IMR-90 (cell line): ENCODE measurements around the gene JPT2. TPM values are rescaled to one million over a fixed set of nuclear protein-coding genes. Genes with fewer than 3 reads are reported as not detected.

Source experiments
- ATAC-seq: fragments of 200-7000 bp; cut with Tn5 transposase; 2 replicates; pipeline ENCODE4 v1.9.1; 2020; ENCODE audit warnings: low read depth, mild to moderate bottlenecking, moderate library complexity
- BruUV-seq: library from RNA; stranded (reverse); fragments of 400-500 nt; replicated peaks from 2 replicates; lab custom pipeline; 2021; lab: Mats Ljungman, UMichigan
- CTCF ChIA-PET: fragments of 300-600 bp; formaldehyde crosslinking; extraction: SDS; loops from one replicate; lab custom pipeline; 2021; ENCODE audit warnings: antibody characterized with exemption; lab: Yijun Ruan, JAX
- POLR2A ChIA-PET: fragments of 300-600 bp; sonication (Branson Sonifier 250); formaldehyde crosslinking; loops from one replicate; lab custom pipeline; 2022; ENCODE audit warnings: antibody characterized with exemption; ENCODE audit not compliant: unreplicated experiment; lab: Charles Lee
- DNase-seq: peaks from one replicate; pipeline ENCODE4 v3.0.0; 2013
- H2AFZ ChIP-seq: replicated peaks from 2 replicates; pipeline ENCODE3; 2013; ENCODE audit warnings: low read length, mild to moderate bottlenecking; ENCODE audit not compliant: poor library complexity
- H2AK5ac ChIP-seq: 2 replicates; pipeline ENCODE4 v1.6.1; 2013; ENCODE audit warnings: low read depth, low read length, inconsistent platforms
- H2AK9ac ChIP-seq: replicated peaks from 2 replicates; pipeline ENCODE3; 2013; ENCODE audit warnings: mild to moderate bottlenecking, low read depth, low read length, moderate library complexity; ENCODE audit not compliant: poor library complexity
- H2BK120ac ChIP-seq: 2 replicates; pipeline ENCODE4 v1.6.1; 2013; ENCODE audit warnings: low read depth, low read length, inconsistent platforms
- H2BK15ac ChIP-seq: 3 replicates; pipeline ENCODE4 v1.6.1; 2013; ENCODE audit warnings: low read depth, low read length, inconsistent platforms
- H2BK20ac ChIP-seq: 2 replicates; pipeline ENCODE4 v1.6.1; 2013; ENCODE audit warnings: low read depth, mild to moderate bottlenecking, inconsistent platforms, low read length, moderate library complexity
- H2BK5ac ChIP-seq: 2 replicates; pipeline ENCODE4 v1.6.1; 2013; ENCODE audit warnings: mild to moderate bottlenecking, low read depth, low read length, inconsistent platforms; ENCODE audit not compliant: poor library complexity, severe bottlenecking
- H3K14ac ChIP-seq: replicated peaks from 2 replicates; pipeline ENCODE4 v1.6.1; 2013; ENCODE audit warnings: low read depth, low read length, inconsistent platforms
- H3K18ac ChIP-seq: 2 replicates; pipeline ENCODE4 v1.6.1; 2013; ENCODE audit warnings: low read depth, low read length, control low read depth
- H3K23ac ChIP-seq: 2 replicates; pipeline ENCODE4 v1.6.1; 2013; ENCODE audit warnings: low read depth, low read length, inconsistent platforms
- H3K27ac ChIP-seq: 2 replicates; pipeline ENCODE4 v1.5.1; 2013; ENCODE audit warnings: mild to moderate bottlenecking, control low read depth, low read length; ENCODE audit not compliant: insufficient read depth
- H3K27me3 ChIP-seq: 2 replicates; pipeline ENCODE4 v1.6.1; 2013; ENCODE audit warnings: low read length; ENCODE audit not compliant: control insufficient read depth, insufficient read depth
- H3K36me3 ChIP-seq: 2 replicates; pipeline ENCODE4 v1.6.1; 2013; ENCODE audit warnings: low read length, mixed read lengths; ENCODE audit not compliant: control insufficient read depth, insufficient read depth
- H3K4ac ChIP-seq: 2 replicates; pipeline ENCODE4 v1.6.1; 2013; ENCODE audit warnings: low read depth, low read length, inconsistent platforms
- H3K4me1 ChIP-seq: 2 replicates; pipeline ENCODE4 v1.6.1; 2013; ENCODE audit warnings: low read length, mixed read lengths; ENCODE audit not compliant: control insufficient read depth, insufficient read depth
- H3K4me2 ChIP-seq: 2 replicates; pipeline ENCODE4 v1.6.1; 2013; ENCODE audit warnings: low read depth, mild to moderate bottlenecking, control low read depth, low read length, moderate library complexity
- H3K4me3 ChIP-seq: 2 replicates; pipeline ENCODE4 v1.5.1; 2013; ENCODE audit warnings: low read depth, mild to moderate bottlenecking, control low read depth, low read length, moderate library complexity; ENCODE audit not compliant: insufficient read depth
- H3K56ac ChIP-seq: 2 replicates; pipeline ENCODE4 v1.6.1; 2013; ENCODE audit warnings: low read length, inconsistent platforms; ENCODE audit not compliant: insufficient read depth; ENCODE audit errors: extremely low read depth
- H3K79me1 ChIP-seq, 2 experiments: 2 replicates each; pipeline ENCODE4 v1.6.1; 2013; ENCODE audit warnings: low read length in 2 of 2, inconsistent platforms in 1 of 2, low read depth in 1 of 2
- H3K9ac ChIP-seq: 2 replicates; pipeline ENCODE4 v1.6.1; 2013; ENCODE audit warnings: low read depth, low read length, control low read depth
- H3K9me1 ChIP-seq: 2 replicates; pipeline ENCODE4 v1.6.1; 2013; ENCODE audit warnings: low read length, inconsistent platforms; ENCODE audit not compliant: insufficient read depth
- H3K9me3 ChIP-seq: 2 replicates; pipeline ENCODE4 v1.6.1; 2013; ENCODE audit warnings: low read length; ENCODE audit not compliant: control insufficient read depth, insufficient read depth
- H4K20me1 ChIP-seq: 2 replicates; pipeline ENCODE4 v1.6.1; 2013; ENCODE audit warnings: low read length, inconsistent platforms; ENCODE audit not compliant: insufficient read depth
- H4K5ac ChIP-seq: 2 replicates; pipeline ENCODE4 v1.6.1; 2013; ENCODE audit warnings: mild to moderate bottlenecking, low read depth, low read length, control low read depth
- H4K8ac ChIP-seq, 2 experiments: 2 replicates each; pipeline ENCODE4 v1.6.1; 2013; ENCODE audit warnings: low read depth in 2 of 2, low read length in 2 of 2, control low read depth in 1 of 2, inconsistent platforms in 1 of 2
- H4K91ac ChIP-seq: 2 replicates; pipeline ENCODE4 v1.6.1; 2013; ENCODE audit warnings: low read depth, low read length, inconsistent platforms; ENCODE audit not compliant: insufficient read depth
- CEBPB ChIP-seq: IDR thresholded peaks from 2 replicates; pipeline ENCODE4 v1.6.1; 2012; ENCODE audit warnings: low read depth, low read length, improper control_type of control experiment
- MAFK ChIP-seq: IDR thresholded peaks from 2 replicates; pipeline ENCODE4 v1.6.1; 2012; ENCODE audit warnings: low read depth, low read length, improper control_type of control experiment
- MAZ ChIP-seq: IDR thresholded peaks from 2 replicates; pipeline ENCODE4 v1.6.1; 2012; ENCODE audit warnings: low read depth, mild to moderate bottlenecking, low read length, improper control_type of control experiment, moderate library complexity, borderline replicate concordance
- NFE2L2 ChIP-seq: fragments of 150-350 bp; IDR thresholded peaks from 2 replicates; pipeline ENCODE4 v1.6.1; 2016; ENCODE audit warnings: low read depth, mild to moderate bottlenecking, low read length
- POLR2A ChIP-seq: IDR thresholded peaks from 2 replicates; pipeline ENCODE4 v1.6.1; 2012; ENCODE audit warnings: mild to moderate bottlenecking, low read depth, low read length
- RCOR1 ChIP-seq: IDR thresholded peaks from 2 replicates; pipeline ENCODE4 v1.6.1; 2012; ENCODE audit warnings: mild to moderate bottlenecking, low read length, improper control_type of control experiment; ENCODE audit not compliant: insufficient replicate concordance
- RFX5 ChIP-seq: IDR thresholded peaks from 2 replicates; pipeline ENCODE4 v1.8.0; 2012; ENCODE audit warnings: low read depth, mild to moderate bottlenecking, low read length, moderate library complexity
- USF2 ChIP-seq: fragments of 150-350 bp; IDR thresholded peaks from 2 replicates; pipeline ENCODE4 v1.6.1; 2017; ENCODE audit warnings: mild to moderate bottlenecking, antibody characterized with exemption, low read length, low read depth
- WGBS, 2 experiments: methylation state at CpG; one replicate each; pipeline versions ENCODE4 v1.1.5 to v1.1.7; 2013; ENCODE audit warnings: missing lambda C conversion rate in 2 of 2; ENCODE audit not compliant: insufficient read length in 1 of 2; ENCODE audit errors: extremely low coverage in 2 of 2; 5-methylcytosine and 5-hydroxymethylcytosine counted together
- dilution Hi-C: fragments of 300-500 bp; cut with HindIII; formaldehyde crosslinking; loops from one replicate; pipeline ENCODE4 v1.14.3; 2018; ENCODE audit warnings: low sequenced_read_pairs; ENCODE audit not compliant: unreplicated experiment
- in situ Hi-C: fragments of 300-500 bp; cut with MboI; formaldehyde crosslinking; loops from 3 replicates; pipeline ENCODE4 v1.14.3; 2019; ENCODE audit warnings: low sequenced_read_pairs, inconsistent platforms, mixed read lengths
- intact Hi-C: fragments of 100-400 bp; cut with micrococcal nuclease; formaldehyde crosslinking; loops from 2 replicates; pipeline ENCODE4 v1.10.0; 2022
- polyA plus RNA-seq, 3 experiments: library from polyadenylated mRNA; depleted of rRNA; stranded (reverse); fragments of >200 nt; gene quantifications; 2 replicates each; pipeline ENCODE4 v1.2.3, GENCODE V29; 2012; ENCODE audit warnings: low replicate concordance in 1 of 3
- total RNA-seq: library from RNA; depleted of rRNA; stranded (reverse); fragments of >200 nt; gene quantifications from 2 replicates; pipeline ENCODE4 v1.2.3, GENCODE V29; 2012
- TF ChIP-seq, protein P1 (sequence below): fragments of 150-350 bp; IDR thresholded peaks from 2 replicates; pipeline ENCODE4 v1.6.1; 2016; ENCODE audit warnings: low read depth, mild to moderate bottlenecking, low read length, moderate library complexity, borderline replicate concordance
- TF ChIP-seq, protein P2 (sequence below): conservative IDR thresholded peaks from 2 replicates; pipeline ENCODE4 v1.5.1; 2012; ENCODE audit warnings: mild to moderate bottlenecking, low read depth, low read length, improper control_type of control experiment

The JPT2 gene
- total and polyA plus RNA-seq, 2 of the 4 experiments (the other 2 are of a cell fraction), result 40.0 to 41.5 TPM

GRCh38 chr16:1676661-1677060 lies 1.4 kb upstream of the JPT2 start:
- peaks cover 19 to 73% of the 10 kb centered on the region in 2 experiments for H3K79me1 ChIP-seq
- peaks cover 34% of the 10 kb centered on the region for H4K20me1 ChIP-seq
- WGBS, 2 experiments, result no CpG with 5 or more reads among the region's 12 CpGs
- ChIA-PET CTCF (no interaction called here), POLR2A (no interaction called here)
- intact Hi-C loops, result no loop called here
- no peak for DNase-seq
- H3K18ac ChIP-seq, result no peak overlapping the region
- no peak overlapping the region for H3K27ac ChIP-seq
- H3K23ac ChIP-seq, result no peak overlapping the region
- no peak for ATAC-seq
- H3K9me3 ChIP-seq, result no peaks in the 10 kb centered on the region
- H2BK20ac ChIP-seq, result no peak overlapping the region
- H2BK5ac ChIP-seq, result no peak overlapping the region
- no peak overlapping the region for H2BK15ac ChIP-seq
- TF ChIP-seq, protein P1, sequence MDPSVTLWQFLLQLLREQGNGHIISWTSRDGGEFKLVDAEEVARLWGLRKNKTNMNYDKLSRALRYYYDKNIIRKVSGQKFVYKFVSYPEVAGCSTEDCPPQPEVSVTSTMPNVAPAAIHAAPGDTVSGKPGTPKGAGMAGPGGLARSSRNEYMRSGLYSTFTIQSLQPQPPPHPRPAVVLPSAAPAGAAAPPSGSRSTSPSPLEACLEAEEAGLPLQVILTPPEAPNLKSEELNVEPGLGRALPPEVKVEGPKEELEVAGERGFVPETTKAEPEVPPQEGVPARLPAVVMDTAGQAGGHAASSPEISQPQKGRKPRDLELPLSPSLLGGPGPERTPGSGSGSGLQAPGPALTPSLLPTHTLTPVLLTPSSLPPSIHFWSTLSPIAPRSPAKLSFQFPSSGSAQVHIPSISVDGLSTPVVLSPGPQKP, result no peak
- no peak for TF ChIP-seq POLR2A
- no peak for TF ChIP-seq CEBPB
- TF ChIP-seq, protein P2, sequence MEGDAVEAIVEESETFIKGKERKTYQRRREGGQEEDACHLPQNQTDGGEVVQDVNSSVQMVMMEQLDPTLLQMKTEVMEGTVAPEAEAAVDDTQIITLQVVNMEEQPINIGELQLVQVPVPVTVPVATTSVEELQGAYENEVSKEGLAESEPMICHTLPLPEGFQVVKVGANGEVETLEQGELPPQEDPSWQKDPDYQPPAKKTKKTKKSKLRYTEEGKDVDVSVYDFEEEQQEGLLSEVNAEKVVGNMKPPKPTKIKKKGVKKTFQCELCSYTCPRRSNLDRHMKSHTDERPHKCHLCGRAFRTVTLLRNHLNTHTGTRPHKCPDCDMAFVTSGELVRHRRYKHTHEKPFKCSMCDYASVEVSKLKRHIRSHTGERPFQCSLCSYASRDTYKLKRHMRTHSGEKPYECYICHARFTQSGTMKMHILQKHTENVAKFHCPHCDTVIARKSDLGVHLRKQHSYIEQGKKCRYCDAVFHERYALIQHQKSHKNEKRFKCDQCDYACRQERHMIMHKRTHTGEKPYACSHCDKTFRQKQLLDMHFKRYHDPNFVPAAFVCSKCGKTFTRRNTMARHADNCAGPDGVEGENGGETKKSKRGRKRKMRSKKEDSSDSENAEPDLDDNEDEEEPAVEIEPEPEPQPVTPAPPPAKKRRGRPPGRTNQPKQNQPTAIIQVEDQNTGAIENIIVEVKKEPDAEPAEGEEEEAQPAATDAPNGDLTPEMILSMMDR, result no peak
- no peak for TF ChIP-seq MAFK
- no peak for TF ChIP-seq RFX5
- TF ChIP-seq USF2, result no peak
- no peak for TF ChIP-seq NFE2L2
- TF ChIP-seq MAZ, result no peak
- TF ChIP-seq RCOR1, result no peak
- no peak overlapping the region for H3K4me2 ChIP-seq
- no peaks in the 10 kb centered on the region for H3K27me3 ChIP-seq
- no peak overlapping the region for H3K4me3 ChIP-seq
- H4K5ac ChIP-seq, result no peak overlapping the region
- H3K9me1 ChIP-seq, result peaks cover 32% of the 10 kb centered on the region
- H2AFZ ChIP-seq, result no peak overlapping the region
- no peak overlapping the region for H3K56ac ChIP-seq
- in situ Hi-C loops, result no loop called here
- dilution Hi-C loops, result no loop called here
- H3K14ac ChIP-seq, result no peak overlapping the region
- no peak overlapping the region for H2AK9ac ChIP-seq
- BruUV-seq, result no TSS peak
- H2BK120ac ChIP-seq, result no peak overlapping the region
- no peak overlapping the region for H4K8ac ChIP-seq
- no peak overlapping the region for H2AK5ac ChIP-seq
- H3K4me1 ChIP-seq, result peaks cover 8% of the 10 kb centered on the region
- no peak overlapping the region for H3K4ac ChIP-seq
- H3K9ac ChIP-seq, result no peak overlapping the region
- peaks cover 42% of the 10 kb centered on the region for H3K36me3 ChIP-seq
- no peak overlapping the region for H4K91ac ChIP-seq
